Kidney (tissue), 14 donors: ENCODE results near the gene MDM4. TPM values are rescaled to one million over a fixed set of nuclear protein-coding genes. Genes with fewer than 3 reads are reported as not detected.

ENCODE experiments used
- DNase-seq, 5 donors: peaks; one replicate each; pipeline ENCODE4 v3.0.0-alpha.2; 2013 to 2020
- FAIRE-seq: peaks from 2 replicates; lab custom pipeline; 2012; peaks lifted over from hg19 to GRCh38; lab: Jason Lieb, UNC
- H3K27ac ChIP-seq, 2 donors: one replicate each; pipeline ENCODE4 v1.7.0; 2013; ENCODE audit warnings: low read depth in 2 of 2, low read length in 2 of 2, inconsistent platforms in 1 of 2
- H3K27me3 ChIP-seq: one replicate; pipeline ENCODE4 v1.7.1; 2013; ENCODE audit warnings: low read length, inconsistent platforms; ENCODE audit not compliant: control insufficient read depth, insufficient read depth
- H3K36me3 ChIP-seq, 3 donors: one replicate each; pipeline versions ENCODE4 v1.7.0 to v1.7.1; 2013; ENCODE audit warnings: low read length in 3 of 3, control low read depth in 1 of 3, inconsistent platforms in 1 of 3; ENCODE audit not compliant: insufficient read depth in 3 of 3, control insufficient read depth in 2 of 3
- H3K4me1 ChIP-seq, 3 donors: one replicate each; pipeline versions ENCODE4 v1.7.0 to v1.7.1; 2013; ENCODE audit warnings: low read length in 3 of 3, inconsistent platforms in 1 of 3, low read depth in 1 of 3; ENCODE audit not compliant: control insufficient read depth in 2 of 3, insufficient read depth in 2 of 3
- H3K4me3 ChIP-seq, 3 donors: one replicate each; pipeline versions ENCODE4 v1.7.0 to v1.8.1; 2013; ENCODE audit warnings: low read length in 3 of 3, control low read depth in 1 of 3, inconsistent platforms in 1 of 3
- H3K9ac ChIP-seq, 3 donors: one replicate each; pipeline versions ENCODE4 v1.7.0 to v1.7.1; 2013; ENCODE audit warnings: low read length in 3 of 3, control low read depth in 1 of 3, inconsistent platforms in 1 of 3
- H3K9me3 ChIP-seq, 3 donors: one replicate each; pipeline versions ENCODE4 v1.7.0 to v1.7.1; 2013; ENCODE audit warnings: low read length in 3 of 3, control low read depth in 1 of 3, inconsistent platforms in 1 of 3; ENCODE audit not compliant: control insufficient read depth in 2 of 3, insufficient read depth in 1 of 3
- intact Hi-C: fragments of 100-400 bp; cut with DNase I; formaldehyde crosslinking; loops from one replicate; pipeline ENCODE4 v1.11.1; 2022
- polyA plus RNA-seq: library from polyadenylated mRNA; stranded (reverse); fragments of 350-450 nt; fragmentation: Illumina TruSeq; extraction: RNeasy Lipid Tissue Mini Kit (QIAGEN cat#74804); gene quantifications from one replicate; pipeline ENCODE4 v1.2.3, GENCODE V29; 2014; ENCODE audit warnings: low read depth, low replicate concordance; ENCODE audit not compliant: insufficient read depth
- total RNA-seq: library from RNA; stranded (reverse); fragmentation: NEBNext Ultra II Directional; extraction: Animal tissue kit (Norgen Biotek cat#: 25700); gene quantifications from one replicate; pipeline ENCODE4 v1.2.1, GENCODE V29; 2021
- TF ChIP-seq, protein P1 (sequence below): IDR thresholded peaks from 3 replicates; pipeline ENCODE4 v1.5.1; 2012; ENCODE audit warnings: mild to moderate bottlenecking, moderate library complexity, borderline replicate concordance; ENCODE audit not compliant: insufficient read depth; ENCODE audit errors: extremely low read depth
- donor health status: control.
- donor health status: control.
- donor health status: control.
- donor health status: control.
- donor health status: control.
- donor health status: DM: yes; HTN: yes; CAD: no.
- donor health status: Normal renal cell carcinoma (clear cell type).

MDM4 gene
- total and polyA plus RNA-seq, 2 donors from 2014 or later: 6.3 to 87.9 TPM

GRCh38 chr1:204503122-204503912 is 12.9 kb upstream of the MDM4 start:
- TF ChIP-seq, protein P1, sequence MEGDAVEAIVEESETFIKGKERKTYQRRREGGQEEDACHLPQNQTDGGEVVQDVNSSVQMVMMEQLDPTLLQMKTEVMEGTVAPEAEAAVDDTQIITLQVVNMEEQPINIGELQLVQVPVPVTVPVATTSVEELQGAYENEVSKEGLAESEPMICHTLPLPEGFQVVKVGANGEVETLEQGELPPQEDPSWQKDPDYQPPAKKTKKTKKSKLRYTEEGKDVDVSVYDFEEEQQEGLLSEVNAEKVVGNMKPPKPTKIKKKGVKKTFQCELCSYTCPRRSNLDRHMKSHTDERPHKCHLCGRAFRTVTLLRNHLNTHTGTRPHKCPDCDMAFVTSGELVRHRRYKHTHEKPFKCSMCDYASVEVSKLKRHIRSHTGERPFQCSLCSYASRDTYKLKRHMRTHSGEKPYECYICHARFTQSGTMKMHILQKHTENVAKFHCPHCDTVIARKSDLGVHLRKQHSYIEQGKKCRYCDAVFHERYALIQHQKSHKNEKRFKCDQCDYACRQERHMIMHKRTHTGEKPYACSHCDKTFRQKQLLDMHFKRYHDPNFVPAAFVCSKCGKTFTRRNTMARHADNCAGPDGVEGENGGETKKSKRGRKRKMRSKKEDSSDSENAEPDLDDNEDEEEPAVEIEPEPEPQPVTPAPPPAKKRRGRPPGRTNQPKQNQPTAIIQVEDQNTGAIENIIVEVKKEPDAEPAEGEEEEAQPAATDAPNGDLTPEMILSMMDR: peak; percentile 81
- DNase-seq (peak in 2 of 5 donors; percentile 89 to 90), FAIRE-seq (peak; percentile 58)
- Histone ChIP-seq H3K27ac (peak overlapping the region in 1 of 2 donors; percentile 58), H3K9me3 (no peaks in the 10 kb centered on the region), H3K27me3 (no peaks in the 10 kb centered on the region), H3K36me3 (no peaks in the 10 kb centered on the region), H3K4me3 (peak overlapping the region in 1 of 3 donors; percentile 14), H3K4me1 (peaks cover 2 to 5% (median 3%) of the 10 kb centered on the region in 3 donors), H3K9ac (peak overlapping the region in 1 of 3 donors; percentile 9)
- intact Hi-C loops: loop anchor here (5.0 kb wide), 1 partner anchor 71 kb away; no protein-coding TSS in a partner anchor

- no peak for FAIRE-seq
- Histone ChIP-seq H3K4me1 (peaks cover 2 to 5% (median 3%) of the 10 kb centered on the region in 3 donors), H3K4me3 (no peak overlapping the region), H3K27ac (peak overlapping the region; percentile 20 to 54), H3K9me3 (no peaks in the 10 kb centered on the region), H3K27me3 (no peaks in the 10 kb centered on the region), H3K9ac (no peak overlapping the region), H3K36me3 (no peaks in the 10 kb centered on the region)
- no peak for DNase-seq
- TF ChIP-seq, protein P1: no peak
- intact Hi-C loops: loop anchor here (5.0 kb wide), 1 partner anchor 72 kb away; no protein-coding TSS in a partner anchor
Observed at GRCh38 chr1:204503913-204504519, 12.2 kb upstream of the MDM4 start.

- Histone ChIP-seq H3K4me3 (peak overlapping the region; percentile 68 to 96 (median 93)), H3K27ac (peak overlapping the region; percentile 29 to 73), H3K9ac (peak overlapping the region in 1 of 3 donors; percentile 42), H3K27me3 (no peaks in the 10 kb centered on the region), H3K4me1 (peaks cover 2 to 5% (median 3%) of the 10 kb centered on the region in 3 donors), H3K9me3 (no peaks in the 10 kb centered on the region), H3K36me3 (no peaks in the 10 kb centered on the region)
- intact Hi-C loops: no loop called here
- no peak for FAIRE-seq
- no peak for DNase-seq
- TF ChIP-seq, protein P1: no peak
Observed at GRCh38 chr1:204505674-204506200, 10.5 kb upstream of the MDM4 start.
